ENCODE data around the gene AMZ1.

The AMZ1 gene

GRCh38 chr7:2757361-2757903 lies 69.4 kb downstream of the AMZ1 start:
- no peak for DNase-seq

GRCh38 chr7:2757904-2758672 lies 70.1 kb downstream of the AMZ1 start:
- peak; percentile 61 for DNase-seq

- DNase-seq: no peak
Measured at GRCh38 chr7:2758673-2759616, 70.9 kb downstream of the AMZ1 start.

GRCh38 chr7:2759736-2760097 lies 71.7 kb downstream of the AMZ1 start:
- DNase-seq: no peak

GRCh38 chr7:2760098-2760889 lies 72.3 kb downstream of the AMZ1 start:
- peak; percentile 35 for DNase-seq

- no peak for DNase-seq
Measured at GRCh38 chr7:2761131-2761624, 73.2 kb downstream of the AMZ1 start.

GRCh38 chr7:2761801-2762497 lies 73.9 kb downstream of the AMZ1 start:
- DNase-seq: no peak

- no peak for DNase-seq
Measured at GRCh38 chr7:2763597-2763996, 75.6 kb downstream of the AMZ1 start.

- DNase-seq: no peak
Measured at GRCh38 chr7:2764621-2765020, 76.6 kb downstream of the AMZ1 start.

Measured in GDM1 (cell line).